Ovary (tissue), 9 donors: Measurements from ENCODE around the gene PMF1. TPM values are rescaled to one million over a fixed set of nuclear protein-coding genes. Genes with fewer than 3 reads are reported as not detected.
"Not testable (repeated sequence)": the region's sequence is repeated elsewhere in the genome, so short reads cannot be mapped to it uniquely, and the experiment has no call there.

Experiments used
- DNase-seq, 5 donors: peaks; one replicate each; pipeline ENCODE4 v3.0.0-alpha.2; 2019 to 2020
- H3K27ac ChIP-seq, 2 donors: fragments of 200-600 bp; one replicate each; pipeline versions ENCODE4 v1.5.1 to v1.8.0; 2019 to 2022
- H3K27me3 ChIP-seq: fragments of 200-600 bp; one replicate; pipeline ENCODE4 v1.8.0; 2022
- H3K36me3 ChIP-seq: fragments of 200-600 bp; sonication (generic); one replicate; pipeline ENCODE4 v1.5.1; 2019
- H3K4me1 ChIP-seq: one replicate; pipeline ENCODE4 v1.8.1; 2013; ENCODE audit warnings: mild to moderate bottlenecking, moderate library complexity; ENCODE audit not compliant: insufficient read depth
- H3K4me3 ChIP-seq: fragments of 200-600 bp; sonication (generic); one replicate; pipeline ENCODE4 v1.5.1; 2017
- H3K9me3 ChIP-seq, 2 donors: fragments of 200-600 bp in 1 of 2; sonication (generic) in 1 of 2; one replicate each; pipeline versions ENCODE4 v1.5.1 to v1.8.1; 2013 to 2019; ENCODE audit warnings: mild to moderate bottlenecking in 1 of 2, moderate library complexity in 1 of 2
- EP300 ChIP-seq: sonication (generic); formaldehyde crosslinking; IDR thresholded peaks from one replicate; pipeline ENCODE4 v1.6.1; 2017; ENCODE audit warnings: antibody characterized with exemption
- POLR2A ChIP-seq: fragments of 450-650 bp; IDR thresholded peaks from one replicate; pipeline ENCODE4 v1.6.1; 2017; ENCODE audit warnings: antibody characterized with exemption, mild to moderate bottlenecking, moderate library complexity
- WGBS, 3 donors: extraction: QIAGEN DNeasy Blood & Tissue Kit in 1 of 3; methylation state at CpG; one replicate each; pipeline versions ENCODE4 v1.1.5 to v1.1.7; 2013 to 2017; 5-methylcytosine and 5-hydroxymethylcytosine counted together
- intact Hi-C, 4 donors: fragments of 100-400 bp; cut with DNase I; formaldehyde crosslinking; loops; one replicate each; pipeline versions ENCODE4 v1.11.0 to v1.15.1; 2022 to 2023
- polyA plus RNA-seq, 2 donors: library from polyadenylated mRNA; stranded (reverse); fragments of 200-250 nt in 1 of 2; fragments of 350-450 nt in 1 of 2; fragmentation: Illumina TruSeq in 1 of 2; extraction: RNeasy Lipid Tissue Mini Kit (QIAGEN cat#74804) in 1 of 2; gene quantifications; one replicate each; pipeline ENCODE4 v1.2.3, GENCODE V29; 2013 to 2014
- total RNA-seq, 7 donors: library from RNA; depleted of rRNA in 2 of 7; stranded (reverse); fragments of >200 nt in 2 of 7; fragmentation: NEBNext Ultra II Directional in 3 of 7; extraction: Animal tissue kit (Norgen Biotek cat#: 25700) in 3 of 7; gene quantifications; one replicate each; pipeline versions ENCODE4 v1.1.0 to v1.2.4, GENCODE V29; 2016 to 2023
- TF ChIP-seq, protein P1 (sequence below), 3 donors: fragments of 450-650 bp in 2 of 3; fragments of 200-600 bp in 1 of 3; IDR thresholded peaks; one replicate each; pipeline versions ENCODE4 v1.5.1 to v1.8.0; 2016 to 2022; ENCODE audit warnings: antibody characterized with exemption in 3 of 3, mild to moderate bottlenecking in 1 of 3
- donor health status: DM: no; HTN: no; CAD: no; lungs with moderate emphysema.
- donor health status: DM: no; HTN: no; CAD: no.
- donor health status: Bipolar disorder and iron deficiency.
- donor health status: DM: yes; HTN: yes; CAD: no.
- donor health status: DM: no; HTN: no; CAD: no.
- donor health status: DM: yes; HTN: yes; CAD: no.

Gene PMF1
- total and polyA plus RNA-seq, 9 donors, result 35.0 to 84.2 (median 53.0) TPM

DNA sequence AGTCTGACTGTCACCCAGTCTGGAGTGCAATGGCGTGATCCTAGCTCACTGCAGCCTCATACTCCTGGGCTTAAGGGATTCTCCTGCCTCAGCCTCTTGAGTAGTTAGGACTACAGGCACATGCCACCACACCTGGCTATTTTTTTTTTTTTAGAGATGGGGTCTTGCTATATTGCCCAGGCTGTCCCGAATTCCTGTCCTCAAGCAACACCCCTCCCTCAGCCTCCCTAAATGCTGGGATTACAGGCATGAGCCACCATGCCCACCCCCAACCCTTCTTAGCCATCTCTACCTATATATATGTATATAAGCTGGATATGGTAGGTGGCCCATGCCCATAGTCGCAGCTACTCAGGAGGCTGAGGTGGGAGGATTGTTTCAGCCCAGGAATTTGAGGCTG, 32.3 kb upstream of the PMF1 start:
- H3K4me1 ChIP-seq, result no peaks in the 10 kb centered on the region
- DNase-seq, result no peak
- no peak overlapping the region for H3K27ac ChIP-seq
- no peaks in the 10 kb centered on the region for H3K27me3 ChIP-seq
- intact Hi-C loops, result no loop called here
- TF ChIP-seq POLR2A, result no peak
- no peaks in the 10 kb centered on the region for H3K36me3 ChIP-seq
- H3K9me3 ChIP-seq, result no peaks in the 10 kb centered on the region
- WGBS, 3 donors, result 91 to 98% (median 97%) methylated on average over 3 of the region's 3 CpGs
- no peak overlapping the region for H3K4me3 ChIP-seq

DNA sequence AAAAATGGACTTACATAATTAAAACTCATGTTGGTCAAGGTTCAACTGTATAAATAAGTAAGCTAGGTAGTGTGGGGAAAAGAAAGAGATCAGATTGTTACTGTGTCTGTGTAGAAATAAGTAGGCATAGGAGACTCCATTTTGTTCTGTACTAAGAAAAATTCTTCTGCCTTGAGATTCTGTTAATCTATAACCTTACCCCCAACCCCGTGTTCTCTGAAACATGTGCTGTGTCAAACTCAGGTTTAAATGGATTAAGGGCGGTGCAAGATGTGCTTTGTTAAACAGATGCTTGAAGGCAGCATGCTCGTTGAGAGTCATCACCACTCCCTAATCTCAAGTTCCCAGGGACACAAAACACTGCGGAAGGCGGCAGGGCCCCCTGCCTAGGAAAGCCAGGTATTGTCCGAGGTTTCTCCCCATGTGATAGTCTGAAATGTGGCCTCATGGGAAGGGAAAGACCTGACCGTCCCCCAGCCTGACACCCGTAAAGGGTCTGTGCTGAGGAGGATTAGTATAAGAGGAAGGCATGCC, 31.3 kb upstream of the PMF1 start:
- DNase-seq, H3K4me1 ChIP-seq, H3K27ac ChIP-seq, H3K9me3 ChIP-seq, H3K36me3 ChIP-seq, intact Hi-C loops, H3K27me3 ChIP-seq, H3K4me3 ChIP-seq: not testable (repeated sequence)
- 24 to 32% (median 25%) methylated on average over 8 of the region's 8 CpGs for WGBS, 3 donors

DNA sequence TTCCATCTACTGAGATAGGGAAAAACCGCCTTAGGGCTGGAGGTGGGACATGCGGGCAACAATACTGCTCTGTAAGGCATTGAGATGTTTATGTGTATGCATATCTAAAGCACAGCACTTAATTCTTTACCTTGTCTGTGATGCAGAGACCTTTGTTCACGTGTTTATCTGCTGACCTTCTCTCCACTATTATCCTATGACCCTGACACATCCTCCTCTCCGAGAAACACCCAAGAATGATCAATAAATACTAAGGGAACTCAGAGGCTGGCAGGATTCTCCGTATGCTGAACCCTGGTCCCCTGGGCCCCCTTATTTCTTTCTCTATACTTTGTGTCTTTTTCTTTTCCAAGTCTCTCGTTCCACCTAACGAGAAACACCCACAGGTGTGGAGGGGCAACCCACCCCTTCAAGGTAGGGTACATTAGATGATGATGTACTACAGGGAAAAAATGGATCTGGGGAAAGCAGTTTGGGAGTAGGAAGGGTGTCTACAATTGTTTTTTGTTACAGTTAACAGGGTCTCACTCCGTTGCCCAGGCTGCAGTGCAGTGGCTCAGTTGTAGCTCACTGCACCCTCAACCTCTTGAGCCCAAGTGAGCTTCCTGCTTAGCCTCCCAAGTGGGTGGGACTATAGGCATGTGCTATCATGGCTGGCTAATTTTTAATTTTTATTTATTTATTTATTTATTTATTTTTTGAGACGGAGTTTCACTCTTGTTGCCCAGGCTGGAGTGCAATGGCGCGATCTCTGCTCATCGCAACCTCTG, 30.6 kb upstream of the PMF1 start:
- H3K4me3 ChIP-seq, DNase-seq, H3K36me3 ChIP-seq, H3K27ac ChIP-seq, H3K4me1 ChIP-seq, intact Hi-C loops, H3K27me3 ChIP-seq, H3K9me3 ChIP-seq: not testable (repeated sequence)
- WGBS, 3 donors, result 66 to 72% (median 71%) methylated on average over 12 of the region's 12 CpGs

DNA sequence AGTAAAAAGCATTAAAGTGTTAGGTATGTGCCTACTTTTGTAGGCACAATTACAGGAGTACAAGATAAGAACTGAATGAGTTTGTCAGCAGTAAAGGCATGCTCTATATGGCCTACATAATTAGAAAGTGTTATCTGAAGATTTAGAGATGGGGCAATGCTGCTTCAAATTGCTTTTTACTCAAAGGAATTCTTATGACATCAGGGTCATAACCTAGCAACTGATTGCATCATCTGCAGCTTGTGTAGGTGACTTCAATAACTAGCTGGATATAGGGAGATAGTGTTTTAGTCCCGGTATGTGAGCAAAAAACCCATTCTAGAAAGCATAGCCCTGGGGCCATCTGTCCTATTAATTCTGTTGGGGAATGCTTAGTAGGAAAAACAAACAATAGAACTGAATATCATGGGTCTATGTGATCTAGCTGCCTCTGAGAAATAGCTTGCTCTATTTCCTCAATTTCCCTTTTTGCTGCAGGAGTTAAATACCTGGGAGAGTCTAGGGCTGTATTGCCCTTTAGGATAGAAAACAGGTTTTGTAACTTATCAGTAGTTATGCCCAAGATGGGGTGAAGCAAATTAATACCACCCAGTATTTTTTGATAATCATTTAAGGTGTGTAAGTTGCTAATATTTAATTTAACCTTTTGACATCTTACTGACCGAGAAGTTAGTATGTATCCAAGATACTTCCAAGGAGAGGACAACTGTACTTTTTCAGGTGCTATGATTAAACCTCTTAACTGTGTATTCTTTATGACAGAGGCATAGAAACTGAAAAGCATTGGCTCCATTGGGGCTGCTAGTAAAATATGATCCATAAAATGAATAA, 26.2 kb upstream of the PMF1 start:
- H3K36me3 ChIP-seq, H3K27me3 ChIP-seq, H3K4me1 ChIP-seq, intact Hi-C loops, H3K9me3 ChIP-seq, H3K4me3 ChIP-seq, DNase-seq, H3K27ac ChIP-seq: not testable (repeated sequence)
- WGBS, 3 donors, result 83 to 93% (median 92%) methylated on average over 2 of the region's 2 CpGs

DNA sequence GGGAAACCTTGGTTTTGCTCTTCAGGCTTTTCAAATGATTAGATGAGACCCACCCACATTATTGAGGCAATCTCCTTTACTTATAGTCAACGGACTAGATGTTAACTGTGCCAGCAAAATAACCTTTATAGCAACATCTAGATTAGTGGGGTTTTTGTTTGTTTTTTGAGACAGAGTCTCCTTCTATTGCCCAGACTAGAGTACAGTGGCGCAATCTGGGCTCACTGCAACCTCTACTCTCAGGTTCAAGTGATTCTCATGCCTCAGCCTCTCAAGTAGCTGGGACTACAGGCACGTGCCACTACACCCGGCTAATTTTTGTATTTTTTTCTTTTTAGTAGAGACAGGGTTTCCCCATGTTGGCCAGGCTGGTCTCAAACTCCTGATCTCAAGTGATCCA, 22.5 kb upstream of the PMF1 start:
- H3K4me1 ChIP-seq, H3K9me3 ChIP-seq, H3K27me3 ChIP-seq, H3K4me3 ChIP-seq, intact Hi-C loops, DNase-seq, H3K36me3 ChIP-seq, H3K27ac ChIP-seq: not testable (repeated sequence)
- 70 to 80% (median 77%) methylated on average over 4 of the region's 4 CpGs for WGBS, 3 donors

DNA sequence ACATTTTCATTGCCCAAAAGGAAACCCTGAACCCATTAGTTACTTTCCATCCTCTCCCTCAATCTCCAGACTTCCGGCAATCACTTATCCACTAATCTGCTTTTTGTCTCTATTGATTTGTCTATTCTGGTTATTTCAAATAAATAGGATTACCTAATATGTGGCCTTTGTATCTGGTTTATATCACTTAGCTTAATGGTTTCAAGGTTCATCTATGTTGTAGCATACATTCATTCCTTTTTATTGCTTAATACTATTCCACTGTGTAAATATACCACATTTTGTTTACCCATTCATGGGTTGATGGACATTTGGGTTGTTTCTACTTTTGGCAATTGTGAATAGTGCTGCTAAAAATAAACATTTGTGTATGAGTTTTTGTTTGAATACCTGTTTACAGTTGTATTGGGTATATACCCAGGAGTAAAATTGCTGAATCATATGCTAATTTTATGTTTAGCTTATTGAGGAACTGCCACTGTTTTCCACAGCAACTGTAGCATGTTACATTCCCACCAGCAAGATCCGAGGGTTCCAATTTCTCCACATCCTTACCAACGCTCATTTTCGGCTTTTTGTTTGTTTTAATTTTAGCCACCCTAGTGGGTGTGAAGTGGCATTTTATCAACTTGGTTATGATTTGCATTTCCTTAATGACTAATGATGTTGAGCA, 21.4 kb upstream of the PMF1 start:
- 75 to 81% (median 76%) methylated on average over 4 of the region's 4 CpGs for WGBS, 3 donors
- TF ChIP-seq, protein P1, sequence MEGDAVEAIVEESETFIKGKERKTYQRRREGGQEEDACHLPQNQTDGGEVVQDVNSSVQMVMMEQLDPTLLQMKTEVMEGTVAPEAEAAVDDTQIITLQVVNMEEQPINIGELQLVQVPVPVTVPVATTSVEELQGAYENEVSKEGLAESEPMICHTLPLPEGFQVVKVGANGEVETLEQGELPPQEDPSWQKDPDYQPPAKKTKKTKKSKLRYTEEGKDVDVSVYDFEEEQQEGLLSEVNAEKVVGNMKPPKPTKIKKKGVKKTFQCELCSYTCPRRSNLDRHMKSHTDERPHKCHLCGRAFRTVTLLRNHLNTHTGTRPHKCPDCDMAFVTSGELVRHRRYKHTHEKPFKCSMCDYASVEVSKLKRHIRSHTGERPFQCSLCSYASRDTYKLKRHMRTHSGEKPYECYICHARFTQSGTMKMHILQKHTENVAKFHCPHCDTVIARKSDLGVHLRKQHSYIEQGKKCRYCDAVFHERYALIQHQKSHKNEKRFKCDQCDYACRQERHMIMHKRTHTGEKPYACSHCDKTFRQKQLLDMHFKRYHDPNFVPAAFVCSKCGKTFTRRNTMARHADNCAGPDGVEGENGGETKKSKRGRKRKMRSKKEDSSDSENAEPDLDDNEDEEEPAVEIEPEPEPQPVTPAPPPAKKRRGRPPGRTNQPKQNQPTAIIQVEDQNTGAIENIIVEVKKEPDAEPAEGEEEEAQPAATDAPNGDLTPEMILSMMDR (IDR thresholded peaks at IDR 0.05), result no peak
- no peak for TF ChIP-seq POLR2A
- no peak for TF ChIP-seq EP300
- Histone ChIP-seq H3K9me3 (no peaks in the 10 kb centered on the region), H3K27ac (no peak overlapping the region), H3K4me1 (no peaks in the 10 kb centered on the region), H3K36me3 (no peaks in the 10 kb centered on the region), H3K4me3 (no peak overlapping the region), H3K27me3 (no peaks in the 10 kb centered on the region)
- no peak for DNase-seq
- intact Hi-C loops, result no loop called here
